ENCODE results near the gene MLLT3. TPM values are rescaled to one million over a fixed set of nuclear protein-coding genes. Genes with fewer than 3 reads are reported as not detected.

The MLLT3 gene
- total and polyA plus RNA-seq, 2 of the 13 experiments (the other 11 are each of a cell fraction or from before 2014, with no cell fraction given) = 12.3 to 12.6 TPM

GRCh38 chr9:20512636-20513035 lies 109.7 kb downstream of the MLLT3 start (continued):
- TF ChIP-seq E2F1 (CRISPR knock-in tag; IDR thresholded peaks at IDR 0.05) = no peak
- TF ChIP-seq ZNF367 (CRISPR knock-in tag; IDR thresholded peaks at IDR 0.05; ENCODE audit: borderline replicate concordance) = no peak
- no peak for TF ChIP-seq ZNF737 (CRISPR knock-in tag; IDR thresholded peaks at IDR 0.05; ENCODE audit: borderline replicate concordance)
- TF ChIP-seq TP53 (CRISPR knock-in tag; conservative IDR thresholded peaks at IDR 0.05) = no peak

DNA sequence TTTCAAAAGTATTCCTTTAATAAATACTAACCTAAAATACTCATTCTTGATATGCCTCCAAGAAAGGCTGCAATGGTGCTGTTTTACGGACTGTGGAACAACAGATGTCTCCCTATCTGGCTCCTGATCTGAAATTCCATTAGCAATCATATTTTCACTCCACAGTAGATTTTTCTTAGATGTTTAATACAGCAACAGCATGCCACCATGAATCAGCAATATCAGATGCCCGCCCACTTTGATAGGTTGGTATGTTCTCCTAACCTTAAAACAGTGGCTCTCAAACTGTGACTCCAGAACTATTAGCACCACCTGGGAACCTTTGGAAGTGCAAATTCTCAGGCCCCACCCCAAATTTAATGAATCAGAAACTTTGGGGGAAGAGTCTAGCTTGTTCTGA lies 110.2 kb downstream of the MLLT3 start:
- DNase-seq (ENCODE audit: low spot score) = no peak
- intact Hi-C loops (cut with micrococcal nuclease; ENCODE audit: unreplicated experiment) (no loop called here), in situ Hi-C loops (cut with HindIII; ENCODE audit: extremely low pct_ligation_motif_present, low pct_unique_long_range_greater_than_20kb) (no loop called here)
- BruUV-seq (replicated peaks) = no TSS peak
- Histone ChIP-seq H3K4me3 (replicated peaks in 1 of 3; ENCODE audit: insufficient read depth in 1 of 3, low read depth in 2 of 3, low read length in 3 of 3) (no peak overlapping the region), H3K27ac (ENCODE audit: extremely low read length, insufficient read depth, low read length) (no peak overlapping the region), H3K4me2 (ENCODE audit: low read depth, low read length) (no peak overlapping the region), H3K36me3 (replicated peaks in 1 of 2; ENCODE audit: control insufficient read depth in 1 of 2, insufficient read depth in 2 of 2, low read length in 2 of 2) (no peaks in the 10 kb centered on the region), H3K79me2 (ENCODE audit: insufficient read depth, low read length) (no peaks in the 10 kb centered on the region), H2AFZ (ENCODE audit: low read length) (no peak overlapping the region), H3K9ac (ENCODE audit: insufficient read depth, low read depth, low read length) (no peak overlapping the region), H3K9me3 (ENCODE audit: low read length) (no peaks in the 10 kb centered on the region), H4K20me1 (ENCODE audit: insufficient read depth, low read length) (no peaks in the 10 kb centered on the region), H3K27me3 (ENCODE audit: control insufficient read depth in 1 of 2, insufficient read depth in 2 of 2, low read length in 2 of 2) (no peaks in the 10 kb centered on the region), H3K4me1 (ENCODE audit: insufficient read depth, low read length) (peaks cover 9% of the 10 kb centered on the region)
- POLR2A ChIA-PET = no interaction called here
- no peak for TF ChIP-seq ZSCAN9 (CRISPR knock-in tag; IDR thresholded peaks at IDR 0.05; ENCODE audit: borderline replicate concordance)
- no peak for ATAC-seq
- no peak for FAIRE-seq
- WGBS (ENCODE audit: low lambda C conversion rate) = 68% methylated on average over 2 of the region's 2 CpGs
- CTCF ChIA-PET (ENCODE audit: low intra/inter-chr PET ratio, low total read pairs) = no interaction called here

DNA sequence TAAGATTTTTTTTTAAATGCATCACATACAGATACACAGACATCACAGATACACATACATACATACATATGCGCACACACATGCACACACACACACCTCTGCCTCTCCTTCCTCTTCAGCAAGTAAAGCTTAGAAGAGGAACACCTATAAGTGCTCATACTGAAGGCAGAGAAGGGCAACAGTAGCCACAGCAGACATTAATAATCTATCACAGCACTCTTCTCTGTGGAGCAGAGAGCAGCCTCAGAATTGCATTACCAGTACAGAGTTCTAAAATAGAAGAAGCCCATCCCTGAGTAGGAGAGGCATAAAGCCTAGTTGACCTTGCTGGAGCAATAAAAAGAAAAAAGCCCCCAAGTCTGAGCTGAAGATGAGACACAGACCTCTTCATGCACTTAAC lies 110.6 kb downstream of the MLLT3 start:
- Histone ChIP-seq H3K9me3 (ENCODE audit: low read length) (no peaks in the 10 kb centered on the region), H2AFZ (ENCODE audit: low read length) (no peak overlapping the region), H3K27me3 (ENCODE audit: control insufficient read depth in 1 of 2, insufficient read depth in 2 of 2, low read length in 2 of 2) (no peaks in the 10 kb centered on the region), H3K4me1 (ENCODE audit: insufficient read depth, low read length) (peaks cover 9% of the 10 kb centered on the region), H3K36me3 (replicated peaks in 1 of 2; ENCODE audit: control insufficient read depth in 1 of 2, insufficient read depth in 2 of 2, low read length in 2 of 2) (no peaks in the 10 kb centered on the region), H3K4me3 (replicated peaks in 1 of 3; ENCODE audit: insufficient read depth in 1 of 3, low read depth in 2 of 3, low read length in 3 of 3) (no peak overlapping the region), H3K4me2 (ENCODE audit: low read depth, low read length) (no peak overlapping the region), H3K27ac (ENCODE audit: extremely low read length, insufficient read depth, low read length) (no peak overlapping the region), H3K79me2 (ENCODE audit: insufficient read depth, low read length) (no peaks in the 10 kb centered on the region), H4K20me1 (ENCODE audit: insufficient read depth, low read length) (no peaks in the 10 kb centered on the region), H3K9ac (ENCODE audit: insufficient read depth, low read depth, low read length) (no peak overlapping the region)
- intact Hi-C loops (cut with micrococcal nuclease; ENCODE audit: unreplicated experiment) (no loop called here), in situ Hi-C loops (cut with HindIII; ENCODE audit: extremely low pct_ligation_motif_present, low pct_unique_long_range_greater_than_20kb) (no loop called here)
- FAIRE-seq (no peak), DNase-seq (ENCODE audit: low spot score) (no peak), ATAC-seq (no peak)
- no TSS peak for BruUV-seq (replicated peaks)
- WGBS (ENCODE audit: low lambda C conversion rate) = 54% methylated on average over 1 of the region's 1 CpG
- ChIA-PET POLR2A (no interaction called here), CTCF (ENCODE audit: low intra/inter-chr PET ratio, low total read pairs) (no interaction called here)
- TF ChIP-seq TGIF2 (CRISPR knock-in tag; IDR thresholded peaks at IDR 0.05) (no peak), KLF11 (CRISPR knock-in tag; IDR thresholded peaks at IDR 0.05) (no peak), EED (CRISPR knock-in tag; IDR thresholded peaks at IDR 0.05) (no peak), ZNF879 (CRISPR knock-in tag; IDR thresholded peaks at IDR 0.05) (no peak), CCAR2 (optimal IDR thresholded peaks at IDR 0.05; ENCODE audit: low read depth, low read length) (no peak), ZNF432 (CRISPR knock-in tag; IDR thresholded peaks at IDR 0.05; ENCODE audit: borderline replicate concordance) (no peak), GFI1 (CRISPR knock-in tag; IDR thresholded peaks at IDR 0.05; ENCODE audit: borderline replicate concordance) (no peak), THAP7 (CRISPR knock-in tag; IDR thresholded peaks at IDR 0.05) (no peak)
- TF ChIP-seq, protein P1, sequence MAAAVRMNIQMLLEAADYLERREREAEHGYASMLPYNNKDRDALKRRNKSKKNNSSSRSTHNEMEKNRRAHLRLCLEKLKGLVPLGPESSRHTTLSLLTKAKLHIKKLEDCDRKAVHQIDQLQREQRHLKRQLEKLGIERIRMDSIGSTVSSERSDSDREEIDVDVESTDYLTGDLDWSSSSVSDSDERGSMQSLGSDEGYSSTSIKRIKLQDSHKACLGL (CRISPR knock-in tag; IDR thresholded peaks at IDR 0.05) = no peak
- TF ChIP-seq, protein P2, sequence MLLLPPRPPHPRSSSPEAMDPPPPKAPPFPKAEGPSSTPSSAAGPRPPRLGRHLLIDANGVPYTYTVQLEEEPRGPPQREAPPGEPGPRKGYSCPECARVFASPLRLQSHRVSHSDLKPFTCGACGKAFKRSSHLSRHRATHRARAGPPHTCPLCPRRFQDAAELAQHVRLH (CRISPR knock-in tag; IDR thresholded peaks at IDR 0.05; ENCODE audit: borderline replicate concordance, low read depth) = no peak

All from HepG2 (cell line).